Astrocyte (in vitro differentiated cells and primary cell): ENCODE results near the gene FCHO1.

Experiments
- CTCF ChIP-seq: IDR thresholded peaks from 2 replicates; pipeline ENCODE4 v1.5.1; 2011; ENCODE audit warnings: low read depth, mild to moderate bottlenecking, inconsistent platforms, low read length, moderate library complexity; ENCODE audit not compliant: insufficient read depth
- EZH2 ChIP-seq: IDR thresholded peaks from 2 replicates; pipeline ENCODE4 v1.6.1; 2012; ENCODE audit warnings: mild to moderate bottlenecking, low read length, inconsistent platforms; ENCODE audit not compliant: insufficient read depth

DNA sequence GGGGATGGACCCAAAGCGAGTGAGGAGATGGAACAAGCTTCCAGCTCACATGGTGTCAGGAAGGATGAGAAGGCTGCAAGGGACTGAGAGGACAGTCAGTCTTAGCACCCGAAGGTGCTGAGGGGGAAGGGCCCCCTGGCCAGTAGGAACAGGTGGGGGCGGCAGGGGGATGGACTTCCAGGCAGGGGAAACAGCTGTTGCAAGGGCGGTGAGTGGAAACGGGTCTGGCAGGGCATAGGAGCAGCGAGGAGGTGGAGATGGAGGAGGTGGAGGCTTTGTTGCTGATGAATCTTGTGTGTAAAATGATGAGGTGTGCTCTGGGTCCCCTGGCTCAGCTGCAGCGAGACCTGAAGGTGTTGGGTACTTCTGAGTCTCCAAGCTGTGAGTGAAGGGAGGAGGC lies 30.8 kb upstream of the FCHO1 start:
- TF ChIP-seq CTCF (no peak), EZH2 (no peak)
